Measurements from ENCODE around the gene HHAT. TPM values are rescaled to one million over a fixed set of nuclear protein-coding genes. Genes with fewer than 3 reads are reported as not detected.

Gene HHAT
- total and polyA plus RNA-seq, 4 experiments from 2014 or later = 4.3 to 6.8 (median 5.8) TPM

DNA sequence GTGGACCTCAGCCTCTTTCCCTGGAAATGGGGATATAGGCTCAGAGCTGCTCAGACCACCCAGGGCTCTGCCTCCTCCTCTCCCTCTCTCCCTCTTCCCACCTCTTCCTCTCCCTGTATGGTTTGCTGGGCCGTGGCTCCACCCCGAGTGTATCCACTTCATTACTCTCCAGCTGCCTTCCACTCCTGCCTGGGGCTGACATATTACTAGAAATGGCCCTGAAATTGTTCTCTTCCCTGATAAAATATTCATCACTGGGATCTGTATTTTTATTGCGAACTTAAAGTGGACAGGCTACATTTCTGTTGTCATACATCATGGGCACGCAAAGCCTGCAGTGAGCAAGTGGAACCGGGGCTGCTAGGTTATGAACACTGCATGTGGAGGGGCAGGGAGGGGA is 225.0 kb downstream of the HHAT start:
- H3K4me1 ChIP-seq (ENCODE audit: insufficient read depth, low read length) = no peaks in the 10 kb centered on the region
- Mint-ChIP-seq H3K27me3 (peaks cover 0 to 2% of the 10 kb centered on the region in 2 donors), H3K36me3 (peaks cover 0 to 3% of the 10 kb centered on the region in 2 donors), H3K4me1 (no peaks in the 10 kb centered on the region), H3K4me3 (no peak overlapping the region), H3K27ac (no peak overlapping the region), H3K9me3 (no peaks in the 10 kb centered on the region)
- no peaks in the 10 kb centered on the region for H3K36me3 ChIP-seq (ENCODE audit: insufficient read depth, low read length)
- no peak for DNase-seq
- no peaks in the 10 kb centered on the region for H3K27me3 ChIP-seq (ENCODE audit: insufficient read depth, low read length)
- no peak overlapping the region for H3K27ac ChIP-seq (ENCODE audit: low read depth, low read length)
- no peaks in the 10 kb centered on the region for H3K9me3 ChIP-seq (ENCODE audit: control insufficient read depth in 1 of 2, low read length in 2 of 2)
- ChIA-PET CTCF (ENCODE audit: partially characterized antibody) (no interaction called here), POLR2A (ENCODE audit: partially characterized antibody) (no interaction called here)
- H3K4me3 ChIP-seq (ENCODE audit: low read length in 2 of 2) = no peak overlapping the region
- intact Hi-C loops (cut with micrococcal nuclease) = no loop called here

GRCh38 chr1:210554382-210554781 is 225.7 kb downstream of the HHAT start:
- ChIA-PET CTCF (ENCODE audit: partially characterized antibody) (no interaction called here), POLR2A (ENCODE audit: partially characterized antibody) (no interaction called here)

DNA sequence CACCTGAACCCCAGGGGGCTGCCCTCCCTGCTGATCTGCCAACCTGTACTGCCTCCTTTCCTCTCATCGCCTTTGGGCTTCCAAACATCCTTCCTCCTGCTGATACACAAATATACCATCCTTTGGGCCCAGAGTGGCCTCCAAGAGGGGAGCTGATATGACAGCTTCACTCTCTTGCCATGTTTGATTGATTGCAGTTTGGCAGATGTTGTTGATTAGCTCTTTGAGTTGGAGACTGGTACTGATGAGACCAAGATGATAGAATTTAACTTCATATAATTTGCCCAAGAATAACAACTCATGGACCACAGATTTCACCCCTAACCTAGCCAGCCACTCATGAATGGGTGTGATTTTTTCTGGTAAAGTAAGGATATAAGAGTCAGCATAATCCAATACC is 227.8 kb downstream of the HHAT start:
- no peak for DNase-seq
- no peak overlapping the region for H3K4me3 ChIP-seq (ENCODE audit: low read length in 2 of 2)
- H3K27ac Mint-ChIP-seq = no peak overlapping the region
- POLR2A ChIA-PET (ENCODE audit: partially characterized antibody) = no interaction called here
- no peaks in the 10 kb centered on the region for H3K27me3 ChIP-seq (ENCODE audit: insufficient read depth, low read length)
- H3K9me3 Mint-ChIP-seq = no peaks in the 10 kb centered on the region
- CTCF ChIA-PET (ENCODE audit: partially characterized antibody) = no interaction called here
- no peaks in the 10 kb centered on the region for H3K4me1 ChIP-seq (ENCODE audit: insufficient read depth, low read length)
- no peaks in the 10 kb centered on the region for H3K36me3 ChIP-seq (ENCODE audit: insufficient read depth, low read length)
- no peaks in the 10 kb centered on the region for H3K4me1 Mint-ChIP-seq
- peaks cover 0 to 2% of the 10 kb centered on the region in 2 donors for H3K27me3 Mint-ChIP-seq
- H3K9me3 ChIP-seq (ENCODE audit: control insufficient read depth in 1 of 2, low read length in 2 of 2) = no peaks in the 10 kb centered on the region
- intact Hi-C loops (cut with micrococcal nuclease) = no loop called here
- peaks cover 0 to 3% of the 10 kb centered on the region in 2 donors for H3K36me3 Mint-ChIP-seq
- H3K27ac ChIP-seq (ENCODE audit: low read depth, low read length) = no peak overlapping the region
- no peak overlapping the region for H3K4me3 Mint-ChIP-seq

More at GRCh38 chr1:210554382-210554781, 225.7 kb downstream of the HHAT start:
- H3K27ac Mint-ChIP-seq = no peak overlapping the region
- H3K4me3 Mint-ChIP-seq = no peak overlapping the region
- peaks cover 0 to 3% of the 10 kb centered on the region in 2 donors for H3K36me3 Mint-ChIP-seq
- DNase-seq = no peak
- Histone ChIP-seq H3K36me3 (ENCODE audit: insufficient read depth, low read length) (no peaks in the 10 kb centered on the region), H3K9me3 (ENCODE audit: control insufficient read depth in 1 of 2, low read length in 2 of 2) (no peaks in the 10 kb centered on the region), H3K27ac (ENCODE audit: low read depth, low read length) (no peak overlapping the region), H3K4me3 (ENCODE audit: low read length in 2 of 2) (no peak overlapping the region), H3K27me3 (ENCODE audit: insufficient read depth, low read length) (no peaks in the 10 kb centered on the region), H3K4me1 (ENCODE audit: insufficient read depth, low read length) (no peaks in the 10 kb centered on the region)
- no peaks in the 10 kb centered on the region for H3K4me1 Mint-ChIP-seq
- intact Hi-C loops (cut with micrococcal nuclease) = no loop called here
- peaks cover 0 to 2% of the 10 kb centered on the region in 2 donors for H3K27me3 Mint-ChIP-seq
- no peaks in the 10 kb centered on the region for H3K9me3 Mint-ChIP-seq

DNA sequence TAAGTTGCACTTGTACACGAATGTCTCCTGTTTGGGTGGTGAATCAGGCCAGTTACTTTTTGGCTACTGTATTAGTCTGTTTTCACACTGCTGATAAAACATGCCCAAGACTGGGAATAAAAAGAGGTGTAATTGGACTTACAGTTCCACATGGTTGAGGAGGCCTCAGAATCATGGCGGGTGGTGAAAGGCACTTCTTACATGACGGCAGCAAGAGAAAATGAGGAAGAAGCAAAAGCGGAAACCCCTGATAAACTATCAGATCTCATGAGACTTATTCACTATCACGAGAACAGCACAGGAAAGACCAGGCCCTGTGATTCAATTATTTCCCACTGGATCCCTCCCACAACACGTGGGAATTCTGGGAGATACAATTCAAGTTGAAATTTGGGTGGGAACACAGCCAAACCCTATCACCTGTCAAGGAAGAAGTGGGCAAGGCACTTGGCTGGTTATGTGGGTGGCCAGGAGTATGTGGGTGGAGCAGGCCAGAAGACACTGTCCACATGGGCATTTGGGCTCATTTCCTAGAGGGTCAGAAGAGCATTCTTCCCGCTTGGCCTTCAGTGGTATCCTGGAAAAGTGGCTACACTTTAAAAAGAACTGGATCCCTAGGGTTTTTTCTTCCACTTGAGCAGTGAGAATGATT is 228.8 kb downstream of the HHAT start:
- ChIA-PET POLR2A (ENCODE audit: partially characterized antibody) (no interaction called here), CTCF (ENCODE audit: partially characterized antibody) (no interaction called here)
- H3K4me3 Mint-ChIP-seq = no peak overlapping the region
- H3K27ac Mint-ChIP-seq = no peak overlapping the region
- Histone ChIP-seq H3K4me3 (ENCODE audit: low read length in 2 of 2) (no peak overlapping the region), H3K27ac (ENCODE audit: low read depth, low read length) (no peak overlapping the region), H3K9me3 (ENCODE audit: control insufficient read depth in 1 of 2, low read length in 2 of 2) (no peaks in the 10 kb centered on the region), H3K4me1 (ENCODE audit: insufficient read depth, low read length) (no peaks in the 10 kb centered on the region), H3K27me3 (ENCODE audit: insufficient read depth, low read length) (no peaks in the 10 kb centered on the region), H3K36me3 (ENCODE audit: insufficient read depth, low read length) (no peaks in the 10 kb centered on the region)
- intact Hi-C loops (cut with micrococcal nuclease) = no loop called here
- H3K4me1 Mint-ChIP-seq = no peaks in the 10 kb centered on the region
- no peak for DNase-seq
- peaks cover 0 to 5% of the 10 kb centered on the region in 2 donors for H3K36me3 Mint-ChIP-seq
- H3K9me3 Mint-ChIP-seq = no peaks in the 10 kb centered on the region
- H3K27me3 Mint-ChIP-seq = no peaks in the 10 kb centered on the region

DNA sequence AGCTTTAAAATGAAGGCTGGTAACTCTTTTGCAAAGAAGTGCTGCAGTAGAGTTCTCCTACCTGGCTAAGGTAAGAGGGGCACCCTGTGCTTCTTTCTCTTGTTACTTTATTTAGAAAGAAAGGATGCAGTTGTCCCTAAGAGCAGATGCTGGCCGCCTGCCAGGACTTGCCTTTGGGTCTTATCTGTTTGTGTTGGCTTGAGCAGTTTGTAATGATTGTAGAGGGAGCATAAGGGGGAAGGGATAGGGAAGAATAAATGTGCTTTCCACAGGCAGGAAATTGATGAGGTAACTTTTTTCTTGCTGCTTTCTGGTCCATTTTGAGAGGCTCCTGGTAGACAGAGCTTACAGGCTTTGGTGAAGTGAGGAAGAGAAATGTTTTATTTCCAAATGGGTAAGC is 229.6 kb downstream of the HHAT start:
- Mint-ChIP-seq H3K27me3 (no peaks in the 10 kb centered on the region), H3K4me1 (no peaks in the 10 kb centered on the region), H3K27ac (no peak overlapping the region), H3K36me3 (peaks cover 0 to 5% of the 10 kb centered on the region in 2 donors), H3K4me3 (no peak overlapping the region), H3K9me3 (no peaks in the 10 kb centered on the region)
- H3K36me3 ChIP-seq (ENCODE audit: insufficient read depth, low read length) = no peaks in the 10 kb centered on the region
- H3K4me1 ChIP-seq (ENCODE audit: insufficient read depth, low read length) = no peaks in the 10 kb centered on the region
- H3K4me3 ChIP-seq (ENCODE audit: low read length in 2 of 2) = no peak overlapping the region
- no peaks in the 10 kb centered on the region for H3K27me3 ChIP-seq (ENCODE audit: insufficient read depth, low read length)
- ChIA-PET CTCF (ENCODE audit: partially characterized antibody) (no interaction called here), POLR2A (ENCODE audit: partially characterized antibody) (no interaction called here)
- intact Hi-C loops (cut with micrococcal nuclease) = no loop called here
- DNase-seq = no peak
- no peak overlapping the region for H3K27ac ChIP-seq (ENCODE audit: low read depth, low read length)
- no peaks in the 10 kb centered on the region for H3K9me3 ChIP-seq (ENCODE audit: control insufficient read depth in 1 of 2, low read length in 2 of 2)

DNA sequence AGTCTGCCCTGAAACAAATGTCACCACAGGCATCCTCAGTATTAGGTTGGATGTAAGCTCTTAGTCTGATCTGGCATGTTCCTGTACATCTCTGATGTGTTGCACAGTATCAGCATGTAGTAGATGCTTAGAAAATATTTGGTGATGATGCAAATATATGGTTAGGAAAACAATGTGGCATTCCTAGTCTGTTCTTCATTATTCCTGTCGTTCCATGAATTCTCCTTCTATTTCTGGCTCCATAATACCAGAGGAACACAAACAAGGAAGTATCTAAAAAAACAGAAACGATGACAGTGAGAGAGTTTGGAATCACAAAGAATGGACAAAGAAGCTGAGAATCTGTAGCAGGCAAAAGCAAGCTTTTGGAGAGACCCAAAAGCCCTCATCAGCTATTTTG is 236.6 kb downstream of the HHAT start:
- H3K36me3 ChIP-seq (ENCODE audit: insufficient read depth, low read length) = no peaks in the 10 kb centered on the region
- Mint-ChIP-seq H3K36me3 (peaks cover 0 to 5% of the 10 kb centered on the region in 2 donors), H3K4me3 (no peak overlapping the region), H3K4me1 (no peaks in the 10 kb centered on the region), H3K27me3 (no peaks in the 10 kb centered on the region), H3K9me3 (no peaks in the 10 kb centered on the region), H3K27ac (no peak overlapping the region)
- H3K4me3 ChIP-seq (ENCODE audit: low read length in 2 of 2) = no peak overlapping the region
- ChIA-PET POLR2A (ENCODE audit: partially characterized antibody) (no interaction called here), CTCF (ENCODE audit: partially characterized antibody) (no interaction called here)
- H3K9me3 ChIP-seq (ENCODE audit: control insufficient read depth in 1 of 2, low read length in 2 of 2) = no peaks in the 10 kb centered on the region
- no peaks in the 10 kb centered on the region for H3K4me1 ChIP-seq (ENCODE audit: insufficient read depth, low read length)
- no peak overlapping the region for H3K27ac ChIP-seq (ENCODE audit: low read depth, low read length)
- intact Hi-C loops (cut with micrococcal nuclease) = no loop called here
- no peak for DNase-seq
- H3K27me3 ChIP-seq (ENCODE audit: insufficient read depth, low read length) = no peaks in the 10 kb centered on the region

GRCh38 chr1:210568631-210569030 is 239.9 kb downstream of the HHAT start:
- H3K36me3 ChIP-seq (ENCODE audit: insufficient read depth, low read length) = no peaks in the 10 kb centered on the region
- H3K27me3 ChIP-seq (ENCODE audit: insufficient read depth, low read length) = no peaks in the 10 kb centered on the region
- ChIA-PET CTCF (ENCODE audit: partially characterized antibody) (no interaction called here), POLR2A (ENCODE audit: partially characterized antibody) (no interaction called here)
- Mint-ChIP-seq H3K9me3 (no peaks in the 10 kb centered on the region), H3K4me1 (no peaks in the 10 kb centered on the region), H3K27me3 (no peaks in the 10 kb centered on the region), H3K36me3 (no peaks in the 10 kb centered on the region), H3K4me3 (no peak overlapping the region), H3K27ac (no peak overlapping the region)
- no peak for DNase-seq
- no peak overlapping the region for H3K4me3 ChIP-seq (ENCODE audit: low read length in 2 of 2)
- no peaks in the 10 kb centered on the region for H3K4me1 ChIP-seq (ENCODE audit: insufficient read depth, low read length)
- H3K9me3 ChIP-seq (ENCODE audit: control insufficient read depth in 1 of 2, low read length in 2 of 2) = no peaks in the 10 kb centered on the region
- intact Hi-C loops (cut with micrococcal nuclease) = no loop called here
- no peak overlapping the region for H3K27ac ChIP-seq (ENCODE audit: low read depth, low read length)

DNA sequence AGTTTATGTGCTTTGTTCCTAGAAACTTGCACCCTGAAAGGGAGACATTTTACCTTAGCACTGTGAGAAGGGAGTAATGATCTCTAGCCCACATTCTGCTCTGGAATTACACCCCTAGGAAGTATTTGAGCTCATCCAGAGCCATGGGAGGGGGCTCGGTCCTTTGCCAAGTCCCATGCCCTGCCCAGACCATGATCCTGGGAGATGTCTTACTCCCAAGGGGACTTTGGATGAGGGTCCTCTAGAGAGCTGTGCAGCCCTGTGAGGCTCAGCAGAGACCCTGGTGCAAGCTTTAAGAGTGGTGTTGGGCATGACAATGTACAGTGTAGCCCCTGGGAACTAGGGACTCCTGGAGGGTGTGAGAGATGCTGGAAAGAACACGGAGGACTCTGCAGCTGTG is 241.4 kb downstream of the HHAT start:
- no peak overlapping the region for H3K27ac Mint-ChIP-seq
- Histone ChIP-seq H3K27me3 (ENCODE audit: insufficient read depth, low read length) (no peaks in the 10 kb centered on the region), H3K9me3 (ENCODE audit: control insufficient read depth in 1 of 2, low read length in 2 of 2) (no peaks in the 10 kb centered on the region), H3K4me3 (ENCODE audit: low read length in 2 of 2) (no peak overlapping the region), H3K27ac (ENCODE audit: low read depth, low read length) (no peak overlapping the region), H3K36me3 (ENCODE audit: insufficient read depth, low read length) (no peaks in the 10 kb centered on the region), H3K4me1 (ENCODE audit: insufficient read depth, low read length) (no peaks in the 10 kb centered on the region)
- peaks cover 0 to 4% (median 0%) of the 10 kb centered on the region in 8 donors for H3K9me3 Mint-ChIP-seq
- H3K27me3 Mint-ChIP-seq = no peaks in the 10 kb centered on the region
- ChIA-PET POLR2A (ENCODE audit: partially characterized antibody) (no interaction called here), CTCF (ENCODE audit: partially characterized antibody) (no interaction called here)
- no peak overlapping the region for H3K4me3 Mint-ChIP-seq
- DNase-seq = no peak
- peaks cover 0 to 5% of the 10 kb centered on the region in 2 donors for H3K36me3 Mint-ChIP-seq
- no peaks in the 10 kb centered on the region for H3K4me1 Mint-ChIP-seq
- intact Hi-C loops (cut with micrococcal nuclease) = no loop called here

All from CD4-positive, alpha-beta memory T cell (primary cell).